ENCODE results near the gene PDZK1. TPM values are rescaled to one million over a fixed set of nuclear protein-coding genes. Genes with fewer than 3 reads are reported as not detected.
"Not testable (repeated sequence)": the region's sequence is repeated elsewhere in the genome, so short reads cannot be mapped to it uniquely, and the experiment has no call there.

The PDZK1 gene
- total and polyA plus RNA-seq, 12 donors: 1.8 to 7.5 (median 3.4) TPM

DNA sequence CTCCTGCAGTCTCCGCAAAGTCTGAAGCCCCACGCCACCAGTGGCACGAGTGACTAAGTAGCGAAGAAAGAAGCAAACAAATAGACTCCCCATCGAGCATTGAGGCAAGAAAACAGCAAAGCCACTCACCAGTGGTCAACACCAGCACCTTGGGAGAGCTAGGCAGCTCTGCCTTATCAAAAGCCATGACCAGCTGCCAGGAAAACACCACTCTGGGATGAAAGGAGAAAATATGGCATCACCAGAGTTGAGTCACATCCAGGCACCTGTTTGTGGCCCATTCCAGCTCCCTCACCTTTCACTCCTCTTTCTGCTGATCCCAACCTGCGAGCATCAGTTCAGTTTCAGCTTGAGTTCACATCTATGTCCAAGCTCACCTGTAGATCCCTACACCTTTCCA is 17.2 kb downstream of the PDZK1 start:
- no peak overlapping the region for H3K4me3 ChIP-seq
- peak overlapping the region in 4 of 5 donors; percentile 11 to 71 (median 56) for H3K27ac ChIP-seq
- TF ChIP-seq POLR2A (IDR thresholded peaks at IDR 0.05): no peak
- TF ChIP-seq, protein P1, sequence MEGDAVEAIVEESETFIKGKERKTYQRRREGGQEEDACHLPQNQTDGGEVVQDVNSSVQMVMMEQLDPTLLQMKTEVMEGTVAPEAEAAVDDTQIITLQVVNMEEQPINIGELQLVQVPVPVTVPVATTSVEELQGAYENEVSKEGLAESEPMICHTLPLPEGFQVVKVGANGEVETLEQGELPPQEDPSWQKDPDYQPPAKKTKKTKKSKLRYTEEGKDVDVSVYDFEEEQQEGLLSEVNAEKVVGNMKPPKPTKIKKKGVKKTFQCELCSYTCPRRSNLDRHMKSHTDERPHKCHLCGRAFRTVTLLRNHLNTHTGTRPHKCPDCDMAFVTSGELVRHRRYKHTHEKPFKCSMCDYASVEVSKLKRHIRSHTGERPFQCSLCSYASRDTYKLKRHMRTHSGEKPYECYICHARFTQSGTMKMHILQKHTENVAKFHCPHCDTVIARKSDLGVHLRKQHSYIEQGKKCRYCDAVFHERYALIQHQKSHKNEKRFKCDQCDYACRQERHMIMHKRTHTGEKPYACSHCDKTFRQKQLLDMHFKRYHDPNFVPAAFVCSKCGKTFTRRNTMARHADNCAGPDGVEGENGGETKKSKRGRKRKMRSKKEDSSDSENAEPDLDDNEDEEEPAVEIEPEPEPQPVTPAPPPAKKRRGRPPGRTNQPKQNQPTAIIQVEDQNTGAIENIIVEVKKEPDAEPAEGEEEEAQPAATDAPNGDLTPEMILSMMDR (IDR thresholded peaks at IDR 0.05): no peak
- intact Hi-C loops (cut with DNase I): no loop called here
- WGBS, 4 donors: 93 to 97% (median 95%) methylated on average over 6 of the region's 6 CpGs
- H3K4me1 ChIP-seq (replicated peaks in 1 of 2): peaks cover 22 to 28% of the 10 kb centered on the region in 2 donors
- no peaks in the 10 kb centered on the region for H3K36me3 ChIP-seq (replicated peaks in 1 of 2)
- DNase-seq: peak in 3 of 7 donors; percentile 19 to 42 (median 20)
- H3K9me3 ChIP-seq (replicated peaks in 1 of 3): no peaks in the 10 kb centered on the region
- H3K27me3 ChIP-seq: no peaks in the 10 kb centered on the region

DNA sequence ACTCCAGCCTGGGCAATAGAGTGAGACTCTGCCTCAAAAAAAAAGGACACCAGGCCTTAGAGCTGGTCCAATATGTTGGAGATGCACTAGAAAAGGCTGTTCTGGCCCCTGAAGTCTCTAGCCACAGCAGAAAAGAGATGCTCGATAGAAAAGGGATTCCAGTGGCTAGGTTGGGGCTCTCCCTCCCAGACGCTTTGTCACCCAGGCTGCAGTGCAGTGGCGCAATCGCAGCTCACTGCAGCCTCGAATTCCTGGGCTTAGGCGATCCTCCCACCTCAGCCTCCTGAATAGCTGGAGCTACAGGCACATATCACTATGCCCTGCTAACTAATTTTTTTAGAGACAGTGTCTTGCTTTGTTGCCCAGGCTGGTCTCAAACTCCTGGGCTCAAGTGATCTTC is 18.2 kb downstream of the PDZK1 start:
- Histone ChIP-seq H3K9me3 (replicated peaks in 1 of 3) (no peaks in the 10 kb centered on the region), H3K27me3 (no peaks in the 10 kb centered on the region), H3K4me1 (replicated peaks in 1 of 2) (peaks cover 22 to 28% of the 10 kb centered on the region in 2 donors), H3K27ac (no peak overlapping the region), H3K36me3 (replicated peaks in 1 of 2) (no peaks in the 10 kb centered on the region), H3K4me3 (no peak overlapping the region)
- DNase-seq: no peak
- intact Hi-C loops (cut with DNase I): no loop called here
- TF ChIP-seq, protein P1 (IDR thresholded peaks at IDR 0.05): no peak
- TF ChIP-seq POLR2A (IDR thresholded peaks at IDR 0.05): no peak
- 88 to 100% (median 92%) methylated on average over 2 to 6 of the region's 6 CpGs for WGBS, 4 donors

DNA sequence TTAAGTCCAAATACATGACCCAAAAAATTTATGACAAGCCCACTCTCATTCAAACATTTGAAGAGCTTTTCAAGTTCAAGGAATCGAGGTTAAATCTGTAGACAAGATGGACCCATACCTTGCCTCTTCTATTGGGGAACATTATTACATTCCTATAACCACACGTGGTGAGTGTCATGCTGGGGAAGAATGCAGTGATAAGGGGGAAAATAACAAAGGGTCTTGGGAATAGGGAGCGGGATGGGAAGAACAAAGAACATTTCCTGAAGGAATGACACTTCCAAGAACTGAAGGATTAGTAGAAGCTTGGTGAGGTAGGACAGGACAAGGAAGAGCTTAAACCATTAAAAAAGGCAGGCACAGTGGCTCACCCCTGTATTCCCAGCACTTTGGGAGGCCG is 18.8 kb downstream of the PDZK1 start:
- TF ChIP-seq, protein P1 (IDR thresholded peaks at IDR 0.05): no peak
- TF ChIP-seq POLR2A (IDR thresholded peaks at IDR 0.05): no peak
- Histone ChIP-seq H3K36me3 (replicated peaks in 1 of 2) (no peaks in the 10 kb centered on the region), H3K27ac (no peak overlapping the region), H3K27me3 (no peaks in the 10 kb centered on the region), H3K4me3 (no peak overlapping the region), H3K9me3 (replicated peaks in 1 of 3) (no peaks in the 10 kb centered on the region), H3K4me1 (replicated peaks in 1 of 2) (peaks cover 22 to 28% of the 10 kb centered on the region in 2 donors)
- intact Hi-C loops (cut with DNase I): no loop called here
- 82 to 89% (median 86%) methylated on average over 4 of the region's 4 CpGs for WGBS, 4 donors
- DNase-seq: no peak

DNA sequence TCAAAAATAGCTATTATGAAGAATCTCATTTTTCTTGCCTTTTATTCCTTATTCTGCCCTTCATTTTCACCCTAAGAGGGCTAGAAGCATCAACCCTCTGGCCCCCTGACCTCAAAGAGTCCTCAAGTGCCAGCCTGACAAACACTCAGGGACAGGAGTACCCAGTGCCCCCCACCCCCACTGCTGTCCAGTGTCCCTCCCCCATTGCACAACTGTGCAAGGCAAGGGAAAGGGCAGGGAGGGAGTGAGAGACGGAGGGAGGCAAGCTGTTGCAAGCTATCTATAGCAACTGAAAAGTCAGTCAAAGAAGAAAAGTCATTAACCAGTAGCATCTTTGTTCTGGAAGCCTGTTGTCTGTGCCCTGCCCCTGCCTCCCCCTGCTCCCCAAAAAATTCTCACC is 21.1 kb downstream of the PDZK1 start:
- H3K4me3 ChIP-seq; H3K27me3 ChIP-seq; intact Hi-C loops (cut with DNase I); H3K27ac ChIP-seq; H3K36me3 ChIP-seq (replicated peaks in 1 of 2); DNase-seq; H3K9me3 ChIP-seq (replicated peaks in 1 of 3): not testable (repeated sequence)
- H3K4me1 ChIP-seq (replicated peaks in 1 of 2): peaks cover 13 to 14% of the 10 kb centered on the region in 2 donors
- whole genome bisulfite sequencing, 4 donors: 57 to 78% (median 64%) methylated on average over 1 of the region's 1 CpG

DNA sequence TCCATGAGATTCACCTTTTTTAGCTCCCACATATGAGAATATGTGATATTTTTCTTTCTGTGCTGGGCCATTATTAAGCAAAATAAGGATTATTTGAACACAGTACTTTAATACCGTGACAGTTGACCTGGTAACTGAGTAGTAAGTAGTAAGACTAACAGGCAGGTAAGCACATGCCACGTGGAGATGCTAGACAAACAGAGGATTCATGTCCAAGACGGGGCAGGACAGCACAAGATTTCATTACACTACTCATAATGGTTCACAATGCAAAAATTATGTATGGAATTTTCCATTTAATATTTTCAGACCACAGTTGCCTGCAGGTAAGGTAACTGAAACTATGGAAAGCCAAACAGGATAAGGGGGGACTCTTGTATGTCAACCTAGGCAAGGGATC is 22.3 kb downstream of the PDZK1 start:
- H3K4me3 ChIP-seq; H3K27ac ChIP-seq; H3K36me3 ChIP-seq (replicated peaks in 1 of 2); H3K9me3 ChIP-seq (replicated peaks in 1 of 3); intact Hi-C loops (cut with DNase I); H3K4me1 ChIP-seq (replicated peaks in 1 of 2); H3K27me3 ChIP-seq; DNase-seq: not testable (repeated sequence)
- WGBS, 4 donors: 96 to 97% methylated on average over 2 of the region's 3 CpGs; no CpG with 5 or more reads in 2 of the 4 donors

DNA sequence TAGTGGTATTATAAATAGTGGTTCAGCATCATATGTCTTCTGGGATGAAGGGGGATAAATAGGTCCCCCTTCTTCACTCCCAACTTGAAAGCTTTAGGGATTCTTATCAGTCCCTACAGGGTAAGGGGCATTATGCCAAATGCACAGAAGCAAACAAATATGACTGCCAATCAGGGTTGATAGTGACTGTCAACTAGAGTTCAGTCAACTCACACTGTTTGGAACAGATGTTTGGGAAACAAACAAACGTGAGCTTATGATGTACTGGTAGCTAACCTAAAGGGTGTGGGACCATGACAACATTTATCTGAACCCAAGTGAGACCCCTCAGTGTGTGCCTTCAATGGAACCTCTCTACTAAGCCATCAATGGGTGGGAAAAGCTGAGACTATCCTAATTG is 34.0 kb downstream of the PDZK1 start:
- H3K9me3 ChIP-seq (replicated peaks in 1 of 3); H3K4me3 ChIP-seq; H3K4me1 ChIP-seq (replicated peaks in 1 of 2); H3K27ac ChIP-seq; H3K36me3 ChIP-seq (replicated peaks in 1 of 2); intact Hi-C loops (cut with DNase I); H3K27me3 ChIP-seq; DNase-seq: not testable (repeated sequence)
- WGBS, 4 donors: no CpG with 5 or more reads among the region's 1 CpG

DNA sequence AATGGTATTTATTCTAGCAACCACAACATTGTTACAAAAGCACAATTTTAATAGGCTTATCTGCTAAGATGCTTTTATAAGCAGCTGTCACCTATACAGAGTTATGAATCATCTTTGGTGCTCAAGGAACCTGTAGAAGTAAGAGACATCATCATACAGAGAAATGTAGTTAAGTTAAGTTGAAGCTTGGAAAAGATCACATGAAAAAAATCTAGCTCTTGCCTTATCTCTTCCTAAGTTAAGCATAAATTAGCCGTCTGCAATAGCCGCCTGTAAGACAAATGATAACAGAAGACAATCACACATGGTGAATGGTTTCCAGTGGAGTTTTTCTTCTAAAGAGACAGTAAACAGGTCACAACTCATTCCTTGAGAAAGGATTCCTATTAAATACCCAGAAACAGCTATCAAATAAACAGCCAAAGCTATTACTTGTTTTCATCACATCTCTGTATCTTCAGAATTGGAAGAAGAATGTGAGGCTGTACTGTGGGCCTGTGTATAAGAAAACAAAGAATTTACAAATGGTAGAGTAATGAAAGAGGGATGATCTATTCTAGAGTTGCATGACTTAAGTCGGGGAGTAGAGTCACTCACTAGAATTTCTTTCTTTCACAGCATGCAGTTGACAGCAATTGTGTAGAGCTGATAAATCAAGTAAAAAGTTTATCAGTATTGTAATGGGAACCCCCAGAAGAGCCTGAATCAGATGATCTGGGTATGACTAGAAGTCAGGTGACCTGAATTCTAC is 36.0 kb downstream of the PDZK1 start:
- H3K27ac ChIP-seq; H3K27me3 ChIP-seq; H3K4me1 ChIP-seq (replicated peaks in 1 of 2); H3K9me3 ChIP-seq (replicated peaks in 1 of 3); H3K4me3 ChIP-seq; H3K36me3 ChIP-seq (replicated peaks in 1 of 2); DNase-seq; intact Hi-C loops (cut with DNase I): not testable (repeated sequence)
- 60 to 88% (median 75%) methylated on average over 1 to 2 of the region's 3 CpGs for WGBS, 4 donors

DNA sequence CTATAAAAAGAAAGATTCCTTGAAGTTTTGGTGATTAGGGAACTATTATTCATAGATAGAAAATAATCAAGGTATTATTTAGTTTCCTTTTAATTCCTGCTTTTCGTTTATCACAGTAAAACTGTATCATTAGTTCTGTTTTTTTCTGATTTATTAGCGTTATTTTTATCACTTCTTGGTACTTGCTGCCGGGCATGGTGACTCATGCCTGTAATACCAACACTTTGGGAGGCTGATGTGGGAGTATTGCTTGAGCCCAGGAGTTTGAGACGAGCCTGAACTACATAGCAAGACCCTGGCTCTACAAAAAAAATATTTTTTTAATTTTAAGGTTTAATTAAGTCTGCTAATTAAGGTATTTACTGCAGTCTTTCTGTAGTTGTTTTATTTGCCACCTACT is 42.2 kb downstream of the PDZK1 start:
- H3K36me3 ChIP-seq (replicated peaks in 1 of 2); H3K27ac ChIP-seq; H3K4me1 ChIP-seq (replicated peaks in 1 of 2); H3K9me3 ChIP-seq (replicated peaks in 1 of 3); H3K4me3 ChIP-seq; intact Hi-C loops (cut with DNase I); H3K27me3 ChIP-seq: not testable (repeated sequence)
- peak in 3 of 7 donors; percentile 19 to 35 (median 31) for DNase-seq
- WGBS, 4 donors: 33 to 45% (median 38%) methylated on average over 3 to 4 of the region's 4 CpGs
